UCSD-AML1 (cell line): ENCODE data around the gene AP5Z1.
"Not testable (repeated sequence)": the region's sequence is repeated elsewhere in the genome, so short reads cannot be mapped to it uniquely, and the experiment has no call there.

Source experiments
- DNase-seq: peaks from one replicate; lab custom pipeline; 2025; ENCODE audit not compliant: unreplicated experiment; lab: John Stamatoyannopoulos, UW

AP5Z1 gene

DNA sequence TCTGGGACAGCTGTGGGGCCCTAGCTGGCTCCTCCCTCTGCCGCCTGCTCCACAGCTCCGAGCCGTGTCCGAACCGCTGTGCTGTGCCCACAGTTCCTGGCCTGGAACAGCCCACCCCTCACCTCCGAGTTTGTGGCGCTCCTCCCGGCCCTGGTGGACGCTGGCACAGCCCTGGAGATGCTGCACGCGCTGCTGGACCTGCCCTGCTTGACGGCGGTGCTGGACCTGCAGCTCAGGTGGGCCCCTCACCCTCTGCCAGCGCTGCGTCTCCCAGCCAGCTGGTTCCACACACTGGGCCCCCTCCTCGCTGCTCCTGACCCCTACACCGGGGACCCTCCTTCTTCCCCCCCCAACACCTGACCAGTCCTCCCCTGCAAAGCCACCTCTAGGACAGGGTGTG, 12.1 kb downstream of the AP5Z1 start:
- no peak for DNase-seq

DNA sequence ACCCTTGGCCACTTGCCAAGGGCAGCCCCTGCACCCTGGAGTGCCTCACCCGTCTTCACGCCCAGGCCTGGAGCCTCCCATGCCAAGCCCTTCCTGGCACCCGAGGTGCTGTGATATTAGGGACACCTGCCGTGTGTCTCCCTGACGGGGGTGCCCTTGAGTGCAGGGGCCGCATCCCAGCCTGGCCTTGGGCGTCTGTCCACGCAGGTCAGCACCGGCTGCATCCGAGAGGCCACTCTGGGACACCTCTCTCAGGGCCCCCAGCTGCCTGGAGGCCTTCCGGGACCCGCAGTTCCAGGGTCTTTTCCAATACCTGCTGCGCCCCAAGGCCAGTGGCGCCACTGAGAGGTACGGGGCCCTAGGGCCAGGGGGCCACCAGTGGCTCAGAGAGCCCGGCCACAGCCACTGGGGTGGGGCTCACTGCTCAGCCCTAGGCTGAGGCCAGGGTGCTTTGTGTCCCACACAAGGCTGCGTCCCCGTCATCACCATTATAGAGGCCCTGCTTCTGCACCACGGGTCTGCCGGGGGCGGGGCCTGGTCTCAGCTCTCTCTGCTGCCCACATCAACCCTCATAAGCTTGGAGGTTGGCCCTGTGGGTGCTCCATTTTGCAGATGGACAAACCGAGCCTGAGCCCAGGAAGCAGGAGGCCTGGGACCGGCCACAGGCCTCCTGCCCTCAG, 12.7 kb downstream of the AP5Z1 start:
- DNase-seq, result no peak

DNA sequence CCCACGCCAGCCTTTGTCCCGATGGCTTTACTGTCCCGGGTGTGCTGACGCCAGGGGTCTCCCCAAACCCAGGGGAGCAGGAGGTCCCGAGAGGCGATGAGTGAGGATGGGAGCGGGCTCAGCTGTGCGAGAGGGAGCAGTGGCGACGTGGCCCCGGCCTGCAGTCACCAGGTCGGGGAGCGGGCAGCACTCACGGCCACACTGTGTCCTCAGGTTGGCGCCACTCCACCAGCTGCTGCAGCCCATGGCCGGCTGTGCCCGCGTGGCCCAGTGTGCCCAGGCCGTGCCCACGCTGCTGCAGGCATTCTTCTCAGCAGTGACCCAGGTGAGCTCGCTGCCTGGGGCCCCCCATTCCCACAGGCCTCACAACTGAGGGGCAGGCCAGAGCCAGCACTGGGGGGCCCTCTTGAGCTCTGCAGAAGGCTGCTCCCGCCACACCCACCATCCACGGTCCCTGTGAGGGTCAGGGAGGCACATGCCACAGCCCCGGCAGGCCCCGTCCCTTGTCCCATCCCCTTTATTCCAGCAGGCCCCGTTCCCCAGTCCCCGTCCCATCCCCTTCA, 13.3 kb downstream of the AP5Z1 start:
- DNase-seq, result no peak

DNA sequence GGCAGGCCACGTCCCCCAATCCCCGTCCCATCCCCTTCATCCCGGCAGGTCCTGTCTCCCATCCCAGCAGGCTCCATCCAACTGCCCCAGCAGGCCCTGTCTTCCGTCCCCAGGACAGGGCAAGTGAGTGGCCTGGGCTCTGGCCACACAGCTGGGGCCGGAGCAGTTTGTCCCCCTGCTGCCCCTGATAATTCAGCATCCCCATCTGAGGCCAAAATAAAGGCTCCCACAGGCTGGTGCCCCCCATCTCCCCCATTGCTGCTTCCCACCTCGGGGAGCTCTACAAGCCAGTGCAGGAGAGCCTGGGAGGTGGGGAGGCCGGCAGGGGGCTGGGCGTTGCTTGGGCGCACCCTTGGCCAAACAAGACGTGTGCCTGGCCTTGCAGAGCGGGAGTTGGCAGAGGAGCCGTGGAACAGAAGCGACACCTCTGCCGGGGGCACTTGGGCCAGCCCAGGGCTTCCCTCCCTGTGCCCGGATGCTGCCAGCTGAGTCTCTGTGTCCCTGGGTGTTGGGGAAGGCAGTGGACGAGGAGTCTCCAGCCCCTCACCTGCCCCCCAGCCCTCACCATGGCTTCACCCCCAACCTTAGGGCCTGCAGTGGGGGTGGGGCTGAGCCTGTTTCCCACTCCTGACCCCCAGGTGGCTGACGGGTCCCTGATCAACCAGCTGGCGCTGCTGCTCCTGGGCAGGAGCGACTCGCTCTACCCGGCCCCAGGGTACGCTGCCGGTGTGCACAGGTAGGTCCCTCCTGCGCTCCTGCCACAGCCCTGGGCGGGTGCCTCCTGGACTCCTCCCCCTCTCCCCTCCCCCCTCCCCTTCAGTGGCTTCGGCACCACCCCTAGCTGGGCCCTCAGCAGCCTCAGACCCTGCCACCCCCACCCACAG, 14.0 kb downstream of the AP5Z1 start:
- DNase-seq, result no peak

DNA sequence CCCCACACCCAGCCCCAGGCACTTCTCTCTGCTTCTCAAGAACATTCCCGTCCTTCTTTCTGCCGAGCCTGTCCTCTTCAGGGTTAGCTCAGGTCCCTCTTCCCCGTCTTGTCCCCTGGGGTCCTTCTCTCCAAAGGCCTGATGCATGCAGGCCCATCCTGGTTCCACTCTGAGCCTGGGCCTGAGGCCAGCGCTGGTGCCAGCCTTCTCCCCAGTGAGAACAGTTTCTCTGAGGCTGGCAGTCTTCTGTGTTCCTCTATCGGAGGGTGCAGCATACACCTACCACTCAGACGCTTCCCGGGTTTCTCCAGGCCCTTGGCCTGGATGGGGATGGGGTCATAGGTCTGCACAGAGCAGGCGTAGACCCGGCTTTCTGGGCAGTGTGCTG, 14.6 kb downstream of the AP5Z1 start:
- DNase-seq, result no peak

DNA sequence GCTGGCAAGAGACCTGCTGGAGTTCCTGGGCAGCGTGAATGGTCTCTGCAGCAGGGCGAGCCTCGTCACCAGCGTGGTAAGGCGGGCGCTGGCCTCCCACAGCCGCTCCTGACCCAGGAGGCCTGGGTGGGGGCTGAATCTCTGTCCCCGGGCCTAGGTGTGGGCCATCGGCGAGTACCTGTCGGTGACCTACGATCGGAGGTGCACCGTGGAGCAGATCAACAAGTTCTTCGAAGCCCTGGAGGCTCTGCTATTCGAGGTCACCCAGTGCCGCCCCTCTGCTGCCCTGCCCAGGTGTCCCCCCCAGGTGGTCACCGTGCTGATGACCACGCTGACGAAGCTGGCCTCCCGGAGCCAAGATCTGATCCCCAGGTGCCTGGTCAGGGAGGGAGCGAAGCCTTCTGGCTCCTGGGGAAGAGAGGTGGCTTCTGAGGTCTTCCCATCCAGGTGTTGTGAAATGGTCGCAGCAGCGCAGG, 15.1 kb downstream of the AP5Z1 start:
- no peak for DNase-seq

DNA sequence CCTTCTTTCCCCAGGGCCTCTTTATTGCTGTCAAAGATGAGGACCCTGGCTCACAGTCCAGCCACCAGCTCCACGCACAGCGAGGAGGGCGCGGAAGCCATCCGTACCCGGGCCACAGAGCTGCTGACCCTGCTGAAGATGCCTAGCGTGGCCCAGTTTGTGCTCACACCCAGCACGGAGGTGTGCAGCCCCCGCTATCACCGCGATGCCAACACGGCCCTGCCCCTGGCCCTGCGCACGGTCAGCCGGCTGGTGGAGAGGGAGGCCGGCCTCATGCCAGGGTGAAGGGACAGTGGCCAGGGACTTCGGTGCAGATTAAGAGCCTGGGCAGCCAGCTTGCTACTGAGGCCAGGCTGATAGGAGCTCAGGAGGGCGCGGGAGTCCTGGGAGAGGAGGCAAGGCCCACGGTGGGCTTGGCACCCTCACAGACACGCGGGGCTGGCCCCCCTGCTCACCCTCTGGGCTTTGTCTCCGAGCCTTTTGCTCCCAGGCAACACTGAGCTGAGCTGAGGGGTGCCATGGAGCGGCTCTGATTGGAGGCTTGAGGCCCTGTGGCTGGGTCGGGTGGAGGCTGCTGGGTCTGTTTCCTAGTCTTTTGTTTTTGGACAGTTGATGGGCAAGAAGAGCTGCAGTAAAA, 15.8 kb downstream of the AP5Z1 start:
- no peak for DNase-seq

DNA sequence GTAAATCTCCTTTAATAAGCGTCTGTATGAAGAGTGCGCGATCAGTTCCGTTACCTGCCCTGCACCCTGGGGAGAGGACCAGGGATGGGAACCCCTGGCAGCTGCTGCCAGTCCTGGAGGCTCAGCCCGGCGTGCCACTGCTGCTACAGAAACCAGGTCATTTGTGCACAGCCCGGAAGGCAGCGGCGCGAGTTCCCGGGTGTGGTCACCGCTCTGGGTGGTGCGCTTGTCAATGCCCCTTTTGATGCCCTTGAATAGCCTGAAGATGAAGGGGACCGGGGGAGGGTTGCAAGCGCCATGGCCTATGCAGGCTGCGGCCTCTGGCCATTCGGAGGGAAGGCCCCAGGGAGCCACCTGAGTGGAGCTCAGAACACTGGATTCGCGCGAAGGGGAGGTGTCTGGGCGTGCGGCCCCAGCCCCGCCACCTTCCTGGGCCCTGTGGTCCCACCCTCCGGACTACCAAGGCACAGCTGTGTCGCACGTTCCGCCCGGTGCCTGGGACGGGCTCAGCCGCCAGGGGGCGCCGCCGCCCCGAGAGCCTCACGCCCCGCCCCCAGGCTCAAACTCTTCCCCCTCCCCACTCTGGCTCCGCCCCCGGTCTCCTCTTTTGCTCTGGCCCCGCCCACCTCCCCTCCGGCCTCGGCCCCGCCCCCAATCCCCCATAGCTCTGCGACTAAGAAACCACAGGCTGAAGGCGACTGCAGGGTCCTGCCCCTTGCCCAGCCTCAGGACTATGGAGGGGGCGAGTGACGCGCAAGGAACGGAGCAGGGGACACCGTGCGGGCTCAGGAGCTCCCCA, 16.5 kb downstream of the AP5Z1 start:
- peak; percentile 13 for DNase-seq

DNA sequence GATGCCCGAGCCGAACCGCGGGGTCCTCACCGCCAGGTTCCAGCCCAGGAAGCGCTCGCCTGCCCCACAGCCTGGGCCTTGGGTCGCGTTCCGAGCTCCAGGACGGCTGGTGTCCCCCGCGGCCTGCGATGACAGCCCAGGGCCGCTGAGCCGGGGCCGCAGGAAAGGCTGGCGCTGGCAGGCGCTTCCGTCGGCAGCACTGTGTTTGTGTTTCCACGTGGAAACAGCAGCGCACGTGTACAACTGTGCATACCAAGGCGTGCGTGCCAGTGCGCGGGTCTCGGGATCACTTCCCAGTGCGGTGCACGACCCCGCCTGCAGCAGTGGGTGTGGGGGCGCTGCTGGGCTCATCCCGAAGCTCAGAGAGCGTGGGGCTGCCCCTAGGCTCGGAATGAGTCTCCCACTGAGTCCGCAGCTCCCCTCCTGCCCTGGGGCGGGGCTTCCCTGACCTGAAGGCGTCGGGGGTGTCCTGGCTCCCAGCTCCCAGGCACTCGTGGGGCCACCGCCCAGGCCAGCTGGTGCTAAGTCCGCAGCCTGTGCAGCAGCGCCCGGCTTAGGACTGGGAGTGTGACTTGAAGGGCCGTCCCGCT, 17.2 kb downstream of the AP5Z1 start:
- DNase-seq, result no peak

DNA sequence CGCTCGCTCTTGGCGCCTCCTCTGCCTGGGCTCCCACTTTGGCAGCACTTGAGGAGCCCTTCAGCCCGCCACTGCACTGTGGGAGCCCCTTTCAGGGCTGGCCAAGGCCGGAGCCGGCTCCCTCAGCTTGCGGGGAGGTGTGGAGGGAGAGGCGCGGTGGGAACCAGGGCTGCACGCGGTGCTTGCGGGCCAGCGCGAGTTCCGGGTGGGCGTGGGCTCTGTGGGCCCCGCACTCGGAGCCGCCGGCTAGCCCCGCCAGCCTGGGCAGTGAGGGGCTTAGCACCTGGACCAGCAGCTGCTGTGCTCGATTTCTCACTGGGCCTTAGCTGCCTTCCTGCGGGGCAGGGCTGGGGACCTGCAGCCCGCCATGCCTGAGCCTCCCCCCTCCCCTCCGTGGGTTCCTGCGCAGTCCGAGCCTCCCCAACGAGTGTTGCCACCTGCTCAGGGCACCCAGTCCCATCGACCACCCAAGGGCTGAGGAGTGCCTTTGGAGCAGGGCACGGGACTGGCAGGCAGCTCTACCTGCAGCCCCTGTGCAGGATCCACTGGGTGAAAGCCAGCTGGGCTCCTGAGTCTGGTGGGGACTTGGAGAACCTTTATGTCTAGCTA, 18.1 kb downstream of the AP5Z1 start:
- DNase-seq, result not testable (repeated sequence)

DNA sequence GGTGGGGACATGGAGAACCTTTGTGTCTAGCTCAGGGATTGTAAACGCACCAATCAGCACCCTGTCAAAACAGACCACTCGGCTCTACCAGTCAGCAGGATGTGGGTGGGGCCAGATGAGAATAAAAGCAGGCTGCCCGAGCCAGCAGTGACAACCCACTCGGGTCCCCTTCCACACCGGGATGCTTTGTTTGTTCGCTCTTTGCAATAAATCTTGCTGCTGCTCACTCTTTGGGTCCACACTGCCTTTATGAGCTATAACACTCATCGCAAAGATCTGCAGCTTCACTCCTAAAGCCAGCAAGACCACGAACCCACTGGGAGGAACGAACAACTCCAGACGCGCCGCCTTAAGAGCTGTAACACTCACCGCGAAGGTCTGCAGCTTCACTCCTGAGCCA, 18.7 kb downstream of the AP5Z1 start:
- not testable (repeated sequence) for DNase-seq

DNA sequence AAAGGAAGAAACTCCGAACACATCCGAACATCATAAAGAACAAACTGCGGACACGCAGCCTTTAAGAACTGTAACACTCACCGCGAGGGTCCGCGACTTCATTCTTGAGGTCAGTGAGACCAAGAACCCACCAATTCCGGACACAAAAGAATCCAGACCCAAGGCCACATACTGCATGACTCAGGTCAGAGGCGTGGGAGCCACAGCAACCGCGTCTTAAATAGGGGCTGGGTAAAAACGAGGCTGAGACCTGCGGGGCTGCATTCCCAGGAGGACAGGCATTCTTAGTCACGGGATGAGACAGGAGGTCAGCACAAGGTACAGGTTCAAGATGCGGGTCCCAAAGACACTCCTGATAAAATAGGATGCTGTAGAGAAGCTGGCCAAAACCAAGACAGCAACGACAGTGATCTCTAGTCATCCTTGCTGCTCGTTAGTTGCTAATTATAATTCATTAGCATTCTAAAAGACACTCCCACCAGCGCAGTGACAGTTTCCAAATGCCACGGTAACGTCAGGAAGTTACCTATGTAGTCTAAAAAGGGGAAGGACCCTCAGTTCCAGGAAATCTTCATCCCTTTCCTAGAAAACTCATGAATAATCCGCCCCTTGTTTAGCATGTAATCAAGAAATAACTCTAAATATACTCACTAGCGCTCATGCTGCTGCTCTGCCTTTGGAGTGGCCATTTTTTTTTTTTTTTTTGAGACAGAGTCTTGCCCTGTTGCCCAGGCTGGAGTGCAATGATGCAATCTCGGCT, 19.3 kb downstream of the AP5Z1 start:
- DNase-seq, result no peak

DNA sequence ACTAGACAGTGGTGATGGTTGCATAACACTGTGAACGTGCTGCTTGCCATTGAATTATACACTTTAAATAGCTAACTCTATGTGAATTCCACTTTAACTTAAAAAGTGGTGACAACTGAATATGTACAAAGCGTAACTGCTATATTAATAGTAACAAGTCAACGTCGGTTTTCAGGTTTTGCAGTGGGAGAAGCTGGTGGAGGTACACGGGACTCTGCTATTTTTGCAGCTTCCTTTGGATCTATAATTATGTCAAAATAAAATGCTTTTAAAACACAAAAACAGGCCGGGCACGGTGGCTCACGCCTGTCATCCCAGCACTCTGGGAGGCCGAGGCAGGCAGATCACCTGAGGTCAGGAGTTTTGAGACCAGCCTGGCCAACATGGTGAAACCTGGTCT, 21.0 kb downstream of the AP5Z1 start:
- no peak for DNase-seq

DNA sequence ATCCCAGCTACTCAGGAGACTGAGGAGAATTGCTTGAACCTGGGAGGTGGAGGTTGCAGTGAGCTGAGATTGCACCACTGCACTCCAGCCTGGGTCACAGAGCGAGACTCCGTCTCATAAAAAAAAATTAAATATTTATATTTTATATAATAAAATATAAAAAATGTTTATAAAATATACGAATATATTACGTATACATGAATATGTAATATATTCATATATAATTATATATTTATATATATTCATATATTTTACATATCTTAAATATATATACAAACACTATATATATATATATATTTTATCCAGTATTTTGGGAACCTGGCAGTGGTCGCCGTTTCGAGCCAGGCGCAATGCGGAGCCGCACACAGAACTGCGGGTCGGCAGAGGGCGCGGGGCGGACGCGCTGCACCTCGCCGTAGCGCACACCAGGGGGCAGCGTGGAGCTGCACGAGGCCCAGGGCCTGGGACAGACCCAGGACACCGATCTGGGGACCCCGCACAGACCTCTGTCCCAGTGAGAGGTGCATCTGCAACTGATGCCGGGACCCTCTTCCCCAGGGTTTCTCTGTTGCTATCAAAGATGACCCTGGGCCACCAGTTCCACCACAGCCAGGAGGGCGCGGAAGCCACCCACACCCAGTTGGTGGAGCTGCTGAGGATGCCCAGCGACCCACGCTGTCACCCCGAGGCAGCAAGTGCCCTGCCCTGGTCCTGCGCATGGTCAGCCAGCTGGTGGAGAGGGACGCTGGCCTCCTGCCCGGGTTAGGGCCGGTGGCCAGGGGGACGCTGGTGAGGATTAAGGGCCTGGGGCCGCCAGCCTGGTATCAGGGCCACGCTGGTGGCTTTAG, 22.7 kb downstream of the AP5Z1 start:
- DNase-seq, result peak; percentile 18

DNA sequence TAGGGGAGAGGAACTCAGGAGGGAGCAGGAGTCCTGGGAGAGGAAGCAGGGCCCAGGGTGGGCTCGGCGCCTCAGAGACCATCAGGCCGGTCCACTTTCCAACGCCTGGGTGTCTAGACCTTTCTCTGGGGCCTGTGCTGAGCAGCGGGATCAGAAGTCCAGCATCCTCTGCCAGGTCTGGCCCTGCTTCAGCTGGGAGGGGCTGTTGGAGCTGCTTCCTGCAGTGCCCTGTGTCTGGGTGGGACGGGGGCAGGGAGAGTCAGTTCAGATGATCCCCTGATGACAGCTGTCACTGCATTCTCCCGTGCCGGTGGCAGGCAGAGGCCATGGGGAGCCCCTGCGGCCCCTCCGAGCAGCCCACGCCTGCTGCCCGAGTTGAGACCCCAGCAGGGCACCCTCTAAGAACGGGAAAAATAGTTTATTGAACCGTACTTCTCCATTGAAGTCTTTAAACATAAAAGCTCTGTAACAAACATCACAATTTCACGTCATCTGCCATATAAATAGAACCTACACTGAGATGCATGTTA, 23.3 kb downstream of the AP5Z1 start:
- DNase-seq, result no peak

DNA sequence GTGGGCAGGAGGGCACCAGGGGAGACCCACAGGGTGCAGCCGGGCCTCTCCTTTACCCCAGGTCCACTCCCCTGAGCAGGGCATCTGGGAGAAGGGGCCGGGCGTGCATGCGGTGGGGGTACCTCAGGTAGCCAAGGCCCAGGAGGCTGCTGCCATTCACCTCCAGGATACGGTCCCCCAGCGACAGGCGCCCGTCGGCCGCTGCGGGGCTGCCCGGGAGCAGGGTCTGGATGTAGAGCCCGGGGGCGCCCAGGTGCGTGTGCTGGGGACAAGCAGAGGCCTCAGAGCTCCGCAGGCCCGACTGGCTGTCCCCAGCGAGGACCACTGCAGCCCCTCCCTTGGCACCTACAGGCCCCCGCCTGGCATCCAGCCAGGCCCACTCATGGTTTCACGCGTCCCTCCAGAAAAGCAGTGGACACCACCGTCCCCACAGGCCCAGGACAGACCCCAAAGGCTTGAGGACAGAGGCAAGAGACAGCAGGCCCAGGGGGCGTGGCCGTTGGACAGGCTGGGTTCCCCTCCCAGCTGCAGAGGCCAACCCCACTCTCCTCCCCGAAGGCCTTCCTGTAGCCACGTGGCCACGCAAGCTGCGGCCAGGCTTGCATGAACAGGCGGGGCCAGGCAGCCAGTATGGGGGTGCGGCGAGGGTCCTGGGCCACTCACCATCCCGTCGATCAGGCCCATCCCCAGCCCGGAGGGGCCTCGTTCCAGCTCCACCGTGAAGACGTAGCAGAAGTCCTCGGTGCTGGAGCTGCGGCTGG, 24.3 kb downstream of the AP5Z1 start:
- peak; percentile 8 for DNase-seq

DNA sequence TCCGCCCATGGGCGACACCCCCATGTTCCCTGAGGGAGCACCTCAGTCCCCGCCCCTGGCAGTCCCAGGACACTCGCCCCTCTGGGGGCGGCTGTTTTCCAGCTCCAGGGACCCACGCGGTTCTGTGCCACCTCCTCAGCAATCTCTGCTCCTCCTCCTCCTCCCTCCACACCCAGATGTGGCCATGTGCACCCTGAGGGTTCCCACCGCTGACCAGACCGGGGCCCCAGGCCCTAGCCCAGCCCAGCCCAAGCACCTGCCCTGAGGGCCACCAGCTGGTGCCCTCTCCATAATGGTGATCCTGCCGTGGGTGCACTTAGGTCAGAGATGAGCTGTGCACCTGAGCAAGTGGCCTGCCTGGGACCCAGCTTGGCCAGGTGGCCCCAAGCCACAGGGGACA, 25.1 kb downstream of the AP5Z1 start:
- no peak for DNase-seq
